ENCODE measurements around the gene KSR1. TPM values are rescaled to one million over a fixed set of nuclear protein-coding genes. Genes with fewer than 3 reads are reported as not detected.
A peak's percentile ranks its signal among the peaks of the same experiment; 100 is the strongest.

KSR1 gene
- total RNA-seq, 1 experiment from 2014 or later, result 19.1 TPM

GRCh38 chr17:27549251-27549893 is 93.1 kb downstream of the KSR1 start:
- H2AFZ ChIP-seq, result no peak overlapping the region
- no peaks in the 10 kb centered on the region; the same call in 1 of the 2 replicates for H3K79me2 ChIP-seq (ENCODE audit: low read depth)
- H3K9me3 ChIP-seq (ENCODE audit: insufficient read depth, low read depth), result no peaks in the 10 kb centered on the region
- TF ChIP-seq, protein P1, sequence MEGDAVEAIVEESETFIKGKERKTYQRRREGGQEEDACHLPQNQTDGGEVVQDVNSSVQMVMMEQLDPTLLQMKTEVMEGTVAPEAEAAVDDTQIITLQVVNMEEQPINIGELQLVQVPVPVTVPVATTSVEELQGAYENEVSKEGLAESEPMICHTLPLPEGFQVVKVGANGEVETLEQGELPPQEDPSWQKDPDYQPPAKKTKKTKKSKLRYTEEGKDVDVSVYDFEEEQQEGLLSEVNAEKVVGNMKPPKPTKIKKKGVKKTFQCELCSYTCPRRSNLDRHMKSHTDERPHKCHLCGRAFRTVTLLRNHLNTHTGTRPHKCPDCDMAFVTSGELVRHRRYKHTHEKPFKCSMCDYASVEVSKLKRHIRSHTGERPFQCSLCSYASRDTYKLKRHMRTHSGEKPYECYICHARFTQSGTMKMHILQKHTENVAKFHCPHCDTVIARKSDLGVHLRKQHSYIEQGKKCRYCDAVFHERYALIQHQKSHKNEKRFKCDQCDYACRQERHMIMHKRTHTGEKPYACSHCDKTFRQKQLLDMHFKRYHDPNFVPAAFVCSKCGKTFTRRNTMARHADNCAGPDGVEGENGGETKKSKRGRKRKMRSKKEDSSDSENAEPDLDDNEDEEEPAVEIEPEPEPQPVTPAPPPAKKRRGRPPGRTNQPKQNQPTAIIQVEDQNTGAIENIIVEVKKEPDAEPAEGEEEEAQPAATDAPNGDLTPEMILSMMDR (conservative IDR thresholded peaks at IDR 0.05), result no peak
- no peak for TF ChIP-seq EZH2 (IDR thresholded peaks at IDR 0.05; ENCODE audit: low read depth)
- intact Hi-C loops (cut with micrococcal nuclease; ENCODE audit: unreplicated experiment), result no loop called here
- H3K4me2 ChIP-seq, result no peak overlapping the region
- H3F3A ChIP-seq (ENCODE audit: insufficient read depth, low read depth), result peaks cover 28% of the 10 kb centered on the region
- CTCF ChIA-PET, result interaction anchor here (0.6 kb wide), 1 partner anchor 14 kb away, joined by 3 read pairs; no protein-coding TSS in a partner anchor
- no peaks in the 10 kb centered on the region for H3K36me3 ChIP-seq (ENCODE audit: low read depth)
- no peaks in the 10 kb centered on the region for H4K20me1 ChIP-seq (ENCODE audit: insufficient read depth)
- no peak for DNase-seq
- no peaks in the 10 kb centered on the region for H3K9me2 ChIP-seq (ENCODE audit: insufficient read depth)
- no peak overlapping the region for H3K27ac ChIP-seq
- H3K27me3 ChIP-seq (ENCODE audit: insufficient read depth, low read depth), result no peaks in the 10 kb centered on the region
- POLR2A ChIA-PET (ENCODE audit: unreplicated experiment), result no interaction called here
- BruUV-seq (replicated peaks), result no TSS peak
- H3K4me1 ChIP-seq (replicated peaks; ENCODE audit: insufficient read depth), result peaks cover 50% of the 10 kb centered on the region
- no peak overlapping the region for H3K4me3 ChIP-seq

- H3K27me3 ChIP-seq (ENCODE audit: insufficient read depth, low read depth), result no peaks in the 10 kb centered on the region
- no peaks in the 10 kb centered on the region for H3K36me3 ChIP-seq (ENCODE audit: low read depth)
- ChIA-PET CTCF (no interaction called here), POLR2A (ENCODE audit: unreplicated experiment) (interaction anchor here (0.8 kb wide), 1 partner anchor 324 kb away, joined by 5 read pairs; no protein-coding TSS in a partner anchor)
- no peak overlapping the region for H3K4me3 ChIP-seq
- peaks cover 28% of the 10 kb centered on the region for H3F3A ChIP-seq (ENCODE audit: insufficient read depth, low read depth)
- H2AFZ ChIP-seq, result no peak overlapping the region
- DNase-seq, result no peak
- no peaks in the 10 kb centered on the region for H4K20me1 ChIP-seq (ENCODE audit: insufficient read depth)
- TF ChIP-seq EZH2 (IDR thresholded peaks at IDR 0.05; ENCODE audit: low read depth), result no peak
- TF ChIP-seq, protein P1 (conservative IDR thresholded peaks at IDR 0.05), result no peak
- peaks cover 50% of the 10 kb centered on the region for H3K4me1 ChIP-seq (replicated peaks; ENCODE audit: insufficient read depth)
- H3K9me2 ChIP-seq (ENCODE audit: insufficient read depth), result no peaks in the 10 kb centered on the region
- BruUV-seq (replicated peaks), result no TSS peak
- peak overlapping the region; percentile 86 for H3K27ac ChIP-seq
- peak overlapping the region; percentile 65 for H3K4me2 ChIP-seq
- no peaks in the 10 kb centered on the region; the same call in 1 of the 2 replicates for H3K79me2 ChIP-seq (ENCODE audit: low read depth)
- no peaks in the 10 kb centered on the region for H3K9me3 ChIP-seq (ENCODE audit: insufficient read depth, low read depth)
- intact Hi-C loops (cut with micrococcal nuclease; ENCODE audit: unreplicated experiment), result loop anchor here (5.0 kb wide), 1 partner anchor 78 kb away; no protein-coding TSS in a partner anchor
These were observed 94.2 kb downstream of the KSR1 start for GRCh38 chr17:27550291-27550930.

DNA sequence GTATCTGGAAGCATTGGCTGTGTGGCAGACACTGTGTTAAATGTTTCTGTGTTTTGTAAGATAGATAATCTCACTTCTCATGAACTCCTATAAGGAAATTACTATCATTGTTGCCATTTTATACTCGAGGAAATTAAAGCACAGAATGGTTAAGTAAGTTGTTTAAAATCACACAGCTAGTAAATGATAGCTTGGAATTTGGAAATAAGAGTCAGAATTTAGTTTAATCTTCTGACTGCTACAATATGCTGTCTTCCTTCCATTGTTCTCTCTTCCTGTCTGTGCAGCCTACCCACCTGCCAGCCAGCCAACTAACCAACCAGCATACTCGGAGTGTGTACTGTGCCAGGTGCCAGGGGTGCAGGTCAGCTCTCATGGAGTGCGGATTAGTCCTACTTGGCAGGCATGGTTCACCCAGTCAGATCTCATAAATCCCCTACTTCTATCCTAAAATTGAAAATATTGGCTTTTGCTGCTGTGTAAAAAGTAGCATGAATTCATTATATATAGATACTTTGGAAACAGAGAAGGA is 94.8 kb downstream of the KSR1 start:
- H3K36me3 ChIP-seq (ENCODE audit: low read depth), result no peaks in the 10 kb centered on the region
- CTCF ChIA-PET, result no interaction called here
- BruUV-seq (replicated peaks), result no TSS peak
- H2AFZ ChIP-seq, result no peak overlapping the region
- no peak for DNase-seq
- TF ChIP-seq, protein P1 (conservative IDR thresholded peaks at IDR 0.05), result no peak
- TF ChIP-seq EZH2 (IDR thresholded peaks at IDR 0.05; ENCODE audit: low read depth), result no peak
- H3K4me2 ChIP-seq, result peak overlapping the region; percentile 65
- peaks cover 28% of the 10 kb centered on the region for H3F3A ChIP-seq (ENCODE audit: insufficient read depth, low read depth)
- H3K9me3 ChIP-seq (ENCODE audit: insufficient read depth, low read depth), result no peaks in the 10 kb centered on the region
- H3K9me2 ChIP-seq (ENCODE audit: insufficient read depth), result no peaks in the 10 kb centered on the region
- H3K4me1 ChIP-seq (replicated peaks; ENCODE audit: insufficient read depth), result peaks cover 50% of the 10 kb centered on the region
- no peaks in the 10 kb centered on the region; the same call in 1 of the 2 replicates for H3K79me2 ChIP-seq (ENCODE audit: low read depth)
- peak overlapping the region; percentile 86 for H3K27ac ChIP-seq
- intact Hi-C loops (cut with micrococcal nuclease; ENCODE audit: unreplicated experiment), result loop anchor here (5.0 kb wide), 1 partner anchor 79 kb away; no protein-coding TSS in a partner anchor
- H3K27me3 ChIP-seq (ENCODE audit: insufficient read depth, low read depth), result no peaks in the 10 kb centered on the region
- POLR2A ChIA-PET (ENCODE audit: unreplicated experiment), result interaction anchor here (0.8 kb wide), 1 partner anchor 324 kb away, joined by 5 read pairs; no protein-coding TSS in a partner anchor
- H3K4me3 ChIP-seq, result no peak overlapping the region
- no peaks in the 10 kb centered on the region for H4K20me1 ChIP-seq (ENCODE audit: insufficient read depth)
